WTC11 (cell line): ENCODE measurements around the gene PTPRN2. TPM values are rescaled to one million over a fixed set of nuclear protein-coding genes. Genes with fewer than 3 reads are reported as not detected.

Source experiments
- ATAC-seq: fragments of 200-7000 bp; cut with Tn5 transposase; 2 replicates; pipeline ENCODE4 v1.10.0; 2021; ENCODE audit warnings: mild to moderate bottlenecking, moderate library complexity
- CTCF ChIA-PET: fragments of 300-600 bp; sonication (Branson Sonifier 250); formaldehyde crosslinking; loops from one replicate; lab custom pipeline; 2021; ENCODE audit warnings: antibody characterized with exemption; lab: Charles Lee
- POLR2A ChIA-PET: fragments of 350-600 bp; sonication (Branson Sonifier 250); formaldehyde crosslinking; loops from one replicate; lab custom pipeline; 2021; ENCODE audit warnings: antibody characterized with exemption; lab: Charles Lee
- DNase-seq: peaks from one replicate; pipeline ENCODE4 v3.0.0; 2021; ENCODE audit warnings: low spot score
- H3K27ac Mint-ChIP-seq: 2 replicates; pipeline ENCODE4 v1.8.0; 2021; ENCODE audit warnings: mixed read lengths
- H3K27me3 Mint-ChIP-seq: 2 replicates; pipeline ENCODE4 v1.8.0; 2021; ENCODE audit warnings: low read depth, mild to moderate bottlenecking, moderate library complexity, mixed read lengths
- H3K36me3 Mint-ChIP-seq: 2 replicates; pipeline ENCODE4 v1.8.0; 2021; ENCODE audit warnings: mixed read lengths
- H3K4me1 Mint-ChIP-seq: 2 replicates; pipeline ENCODE4 v1.8.0; 2022; ENCODE audit warnings: mixed read lengths
- H3K4me3 Mint-ChIP-seq: 2 replicates; pipeline ENCODE4 v1.8.0; 2021; ENCODE audit warnings: mild to moderate bottlenecking, moderate library complexity, mixed read lengths
- H3K9me3 Mint-ChIP-seq: 2 replicates; pipeline ENCODE4 v1.8.0; 2021; ENCODE audit warnings: mixed read lengths
- FOXJ3 ChIP-seq: sonication (generic); formaldehyde crosslinking; IDR thresholded peaks from 2 replicates; pipeline ENCODE4 v1.9.0; 2021; ENCODE audit warnings: missing genetic modification reagents, mild to moderate bottlenecking, borderline replicate concordance
- FOXK1 ChIP-seq: sonication (generic); formaldehyde crosslinking; IDR thresholded peaks from 2 replicates; pipeline ENCODE4 v1.8.0; 2022; ENCODE audit warnings: mild to moderate bottlenecking, moderate library complexity, missing genetic modification reagents
- FOXP1 ChIP-seq: sonication (generic); formaldehyde crosslinking; IDR thresholded peaks from 2 replicates; pipeline ENCODE4 v1.8.0; 2022; ENCODE audit warnings: missing genetic modification reagents, mild to moderate bottlenecking, moderate library complexity, borderline replicate concordance
- GTF2I ChIP-seq: fragments of 250-450 bp; sonication (Bioruptor Pico); conservative IDR thresholded peaks from 2 replicates; pipeline ENCODE4 v1.4.0; 2021; ENCODE audit warnings: mild to moderate bottlenecking
- KAT7 ChIP-seq: sonication (generic); formaldehyde crosslinking; IDR thresholded peaks from 2 replicates; pipeline ENCODE4 v1.8.1; 2023; ENCODE audit warnings: missing genetic modification reagents, mild to moderate bottlenecking, borderline replicate concordance
- MYBL2 ChIP-seq: sonication (generic); formaldehyde crosslinking; IDR thresholded peaks from 2 replicates; pipeline ENCODE4 v1.8.1; 2023; ENCODE audit warnings: mild to moderate bottlenecking, moderate library complexity, missing genetic modification reagents
- NFATC4 ChIP-seq: fragments of 250-450 bp; sonication (Bioruptor Pico); IDR thresholded peaks from 2 replicates; pipeline ENCODE4 v1.9.0; 2021; ENCODE audit warnings: mild to moderate bottlenecking
- NR3C1 ChIP-seq: sonication (generic); formaldehyde crosslinking; conservative IDR thresholded peaks from 2 replicates; pipeline ENCODE4 v1.8.1; 2023; ENCODE audit warnings: low read depth, mild to moderate bottlenecking, missing genetic modification reagents
- PREB ChIP-seq: sonication (generic); formaldehyde crosslinking; IDR thresholded peaks from 2 replicates; pipeline ENCODE4 v1.8.1; 2022; ENCODE audit warnings: mild to moderate bottlenecking, missing genetic modification reagents, moderate library complexity, borderline replicate concordance
- PRRX2 ChIP-seq: fragments of 250-450 bp; sonication (Bioruptor Pico); IDR thresholded peaks from 2 replicates; pipeline ENCODE4 v1.8.0; 2021; ENCODE audit warnings: mild to moderate bottlenecking
- SMAD4 ChIP-seq: sonication (generic); formaldehyde crosslinking; IDR thresholded peaks from 2 replicates; pipeline ENCODE4 v1.8.0; 2022; ENCODE audit warnings: mild to moderate bottlenecking, missing genetic modification reagents
- TEAD1 ChIP-seq: sonication (generic); formaldehyde crosslinking; IDR thresholded peaks from 2 replicates; pipeline ENCODE4 v1.8.0; 2022; ENCODE audit warnings: mild to moderate bottlenecking, missing genetic modification reagents
- TEAD4 ChIP-seq: sonication (generic); formaldehyde crosslinking; IDR thresholded peaks from 2 replicates; pipeline ENCODE4 v1.8.0; 2022; ENCODE audit warnings: mild to moderate bottlenecking, missing genetic modification reagents
- TP53 ChIP-seq: sonication (generic); formaldehyde crosslinking; IDR thresholded peaks from 2 replicates; pipeline ENCODE4 v1.8.1; 2023; ENCODE audit warnings: mild to moderate bottlenecking, missing genetic modification reagents
- ZNF121 ChIP-seq: sonication (generic); formaldehyde crosslinking; IDR thresholded peaks from 2 replicates; pipeline ENCODE4 v1.8.0; 2023; ENCODE audit warnings: missing genetic modification reagents
- ZNF138 ChIP-seq: sonication (generic); formaldehyde crosslinking; conservative IDR thresholded peaks from 2 replicates; pipeline ENCODE4 v1.8.1; 2022; ENCODE audit warnings: mild to moderate bottlenecking, moderate library complexity, missing genetic modification reagents
- ZNF219 ChIP-seq: sonication (generic); formaldehyde crosslinking; IDR thresholded peaks from 2 replicates; pipeline ENCODE4 v1.8.0; 2023; ENCODE audit warnings: missing genetic modification reagents, mild to moderate bottlenecking, borderline replicate concordance
- ZNF232 ChIP-seq: sonication (generic); formaldehyde crosslinking; IDR thresholded peaks from 2 replicates; pipeline ENCODE4 v1.8.0; 2022; ENCODE audit warnings: mild to moderate bottlenecking, missing genetic modification reagents
- ZNF263 ChIP-seq: sonication (generic); formaldehyde crosslinking; IDR thresholded peaks from 2 replicates; pipeline ENCODE4 v1.8.1; 2022; ENCODE audit warnings: low read depth, mild to moderate bottlenecking, moderate library complexity, missing genetic modification reagents
- ZNF317 ChIP-seq: sonication (generic); formaldehyde crosslinking; IDR thresholded peaks from 2 replicates; pipeline ENCODE4 v1.8.1; 2023; ENCODE audit warnings: low read depth, mild to moderate bottlenecking, moderate library complexity, missing genetic modification reagents, borderline replicate concordance
- ZNF416 ChIP-seq: fragments of 250-450 bp; sonication (Bioruptor Pico); IDR thresholded peaks from 2 replicates; pipeline ENCODE4 v1.9.0; 2021; ENCODE audit warnings: mild to moderate bottlenecking, inconsistent platforms
- ZNF423 ChIP-seq: fragments of 250-450 bp; sonication (Bioruptor Pico); IDR thresholded peaks from 2 replicates; pipeline ENCODE4 v2.1.2; 2022; ENCODE audit warnings: mild to moderate bottlenecking, moderate library complexity
- ZNF671 ChIP-seq: fragments of 250-450 bp; sonication (Bioruptor Pico); IDR thresholded peaks from 2 replicates; pipeline ENCODE4 v1.8.0; 2021; ENCODE audit warnings: mild to moderate bottlenecking
- total RNA-seq: library from RNA; stranded (reverse); gene quantifications from 3 replicates; pipeline ENCODE4 v1.2.3, GENCODE V29; 2021
- TF ChIP-seq, protein P1 (sequence below): fragments of 250-450 bp; sonication (Bioruptor Pico); IDR thresholded peaks from 2 replicates; pipeline ENCODE4 v1.9.0; 2021; ENCODE audit warnings: mild to moderate bottlenecking, borderline replicate concordance
- TF ChIP-seq, protein P2 (sequence below): fragments of 250-450 bp; sonication (Bioruptor Pico); IDR thresholded peaks from 2 replicates; pipeline ENCODE4 v1.9.0; 2021; ENCODE audit warnings: mild to moderate bottlenecking
- TF ChIP-seq, protein P3 (sequence below): sonication (generic); formaldehyde crosslinking; IDR thresholded peaks from 2 replicates; pipeline ENCODE4 v1.8.1; 2023; ENCODE audit warnings: mild to moderate bottlenecking, missing genetic modification reagents
- TF ChIP-seq, protein P4 (sequence below): sonication (generic); formaldehyde crosslinking; IDR thresholded peaks from 2 replicates; pipeline ENCODE4 v1.8.0; 2022; ENCODE audit warnings: mild to moderate bottlenecking, missing genetic modification reagents

The PTPRN2 gene
- total RNA-seq, 1 experiment from 2014 or later, result 4.7 TPM

DNA sequence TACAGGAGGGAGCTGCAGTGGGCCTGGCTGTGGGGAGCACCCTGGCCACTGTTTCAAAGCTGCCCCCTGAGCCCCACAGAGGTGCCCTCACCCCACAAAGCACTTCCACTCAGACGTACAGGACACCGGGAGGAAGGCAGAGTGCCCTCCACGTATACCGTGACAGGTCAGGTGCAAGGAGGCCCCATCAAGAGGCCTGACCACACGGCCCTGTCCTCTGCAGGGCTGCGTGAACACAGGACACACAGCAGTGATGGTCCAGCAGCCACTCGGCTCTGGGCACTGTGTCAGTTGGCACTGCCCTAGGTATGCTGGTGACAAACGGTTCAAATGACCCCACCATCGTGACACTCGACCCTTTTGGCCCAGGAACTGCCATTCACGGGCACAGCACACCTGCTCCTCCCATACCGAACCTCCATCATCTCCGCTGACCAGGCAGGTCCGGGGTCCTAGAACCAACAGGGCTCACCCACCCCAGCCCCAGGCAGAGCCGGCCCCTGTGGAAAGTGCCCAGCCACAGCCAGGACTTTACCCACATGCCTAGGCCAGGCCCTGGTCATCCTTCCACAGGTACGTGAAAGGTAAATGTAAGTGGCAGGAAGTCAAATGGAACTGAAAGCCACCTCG is 560.9 kb downstream of the PTPRN2 start (continued):
- TF ChIP-seq, protein P1, sequence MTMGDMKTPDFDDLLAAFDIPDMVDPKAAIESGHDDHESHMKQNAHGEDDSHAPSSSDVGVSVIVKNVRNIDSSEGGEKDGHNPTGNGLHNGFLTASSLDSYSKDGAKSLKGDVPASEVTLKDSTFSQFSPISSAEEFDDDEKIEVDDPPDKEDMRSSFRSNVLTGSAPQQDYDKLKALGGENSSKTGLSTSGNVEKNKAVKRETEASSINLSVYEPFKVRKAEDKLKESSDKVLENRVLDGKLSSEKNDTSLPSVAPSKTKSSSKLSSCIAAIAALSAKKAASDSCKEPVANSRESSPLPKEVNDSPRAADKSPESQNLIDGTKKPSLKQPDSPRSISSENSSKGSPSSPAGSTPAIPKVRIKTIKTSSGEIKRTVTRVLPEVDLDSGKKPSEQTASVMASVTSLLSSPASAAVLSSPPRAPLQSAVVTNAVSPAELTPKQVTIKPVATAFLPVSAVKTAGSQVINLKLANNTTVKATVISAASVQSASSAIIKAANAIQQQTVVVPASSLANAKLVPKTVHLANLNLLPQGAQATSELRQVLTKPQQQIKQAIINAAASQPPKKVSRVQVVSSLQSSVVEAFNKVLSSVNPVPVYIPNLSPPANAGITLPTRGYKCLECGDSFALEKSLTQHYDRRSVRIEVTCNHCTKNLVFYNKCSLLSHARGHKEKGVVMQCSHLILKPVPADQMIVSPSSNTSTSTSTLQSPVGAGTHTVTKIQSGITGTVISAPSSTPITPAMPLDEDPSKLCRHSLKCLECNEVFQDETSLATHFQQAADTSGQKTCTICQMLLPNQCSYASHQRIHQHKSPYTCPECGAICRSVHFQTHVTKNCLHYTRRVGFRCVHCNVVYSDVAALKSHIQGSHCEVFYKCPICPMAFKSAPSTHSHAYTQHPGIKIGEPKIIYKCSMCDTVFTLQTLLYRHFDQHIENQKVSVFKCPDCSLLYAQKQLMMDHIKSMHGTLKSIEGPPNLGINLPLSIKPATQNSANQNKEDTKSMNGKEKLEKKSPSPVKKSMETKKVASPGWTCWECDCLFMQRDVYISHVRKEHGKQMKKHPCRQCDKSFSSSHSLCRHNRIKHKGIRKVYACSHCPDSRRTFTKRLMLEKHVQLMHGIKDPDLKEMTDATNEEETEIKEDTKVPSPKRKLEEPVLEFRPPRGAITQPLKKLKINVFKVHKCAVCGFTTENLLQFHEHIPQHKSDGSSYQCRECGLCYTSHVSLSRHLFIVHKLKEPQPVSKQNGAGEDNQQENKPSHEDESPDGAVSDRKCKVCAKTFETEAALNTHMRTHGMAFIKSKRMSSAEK, result no peak
- TF ChIP-seq ZNF423 (CRISPR knock-in tag), result no peak

DNA sequence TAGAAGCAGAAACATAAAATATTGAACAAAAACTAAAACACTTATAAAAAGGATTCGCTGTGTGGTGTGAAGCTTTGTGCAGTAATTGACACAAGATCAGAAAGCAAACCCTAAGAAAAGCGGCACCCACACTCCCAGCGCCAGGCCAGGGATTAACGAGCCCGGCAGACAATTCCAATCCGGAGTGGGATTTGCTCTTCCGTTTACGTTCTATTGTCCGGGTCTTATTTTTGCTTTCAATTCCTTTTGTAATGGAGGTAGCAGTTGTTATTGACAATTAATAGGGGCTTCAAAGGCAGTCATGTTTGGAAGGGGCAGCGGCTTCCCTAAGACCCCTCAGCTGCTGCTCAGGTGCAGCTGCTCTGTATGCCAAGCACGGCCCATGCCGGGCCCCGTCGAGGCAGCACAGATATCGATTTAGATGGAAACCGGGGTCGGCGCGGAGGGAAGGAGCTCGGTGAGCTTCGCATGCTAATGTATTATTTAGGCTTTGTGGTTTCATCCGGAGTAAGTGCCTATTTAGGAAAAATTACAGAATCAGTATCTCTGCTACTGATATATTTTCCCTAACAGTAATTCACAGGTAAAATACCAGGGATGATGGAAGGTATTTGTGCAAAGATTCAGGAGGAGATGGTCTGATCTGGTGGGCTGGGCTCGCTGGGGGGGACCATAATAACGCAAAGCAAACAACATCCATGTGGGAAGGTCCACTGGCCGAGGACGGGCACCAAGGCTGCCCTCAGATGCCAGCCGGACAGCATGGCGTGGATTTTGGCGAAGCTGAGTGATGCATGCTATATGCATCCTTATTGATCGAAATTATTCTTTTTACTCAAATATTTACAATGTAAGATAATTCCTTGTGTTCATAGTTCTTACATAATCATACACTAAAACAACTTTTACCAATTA is 561.7 kb downstream of the PTPRN2 start:
- ChIA-PET CTCF (no interaction called here), POLR2A (no interaction called here)
- DNase-seq (no peak), ATAC-seq (no peak)
- Mint-ChIP-seq H3K4me1 (peaks cover 3% of the 10 kb centered on the region; the same call in 1 of the 2 replicates), H3K9me3 (peaks cover 41% of the 10 kb centered on the region), H3K36me3 (peaks cover 31% of the 10 kb centered on the region)
- no peak for TF ChIP-seq PREB (CRISPR knock-in tag)
- TF ChIP-seq ZNF263 (CRISPR knock-in tag), result no peak
- TF ChIP-seq ZNF138, result no peak
- TF ChIP-seq, protein P2, sequence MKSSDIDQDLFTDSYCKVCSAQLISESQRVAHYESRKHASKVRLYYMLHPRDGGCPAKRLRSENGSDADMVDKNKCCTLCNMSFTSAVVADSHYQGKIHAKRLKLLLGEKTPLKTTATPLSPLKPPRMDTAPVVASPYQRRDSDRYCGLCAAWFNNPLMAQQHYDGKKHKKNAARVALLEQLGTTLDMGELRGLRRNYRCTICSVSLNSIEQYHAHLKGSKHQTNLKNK (CRISPR knock-in tag), result no peak
- TF ChIP-seq ZNF121 (CRISPR knock-in tag), result no peak
- TF ChIP-seq TEAD1 (CRISPR knock-in tag), result no peak
- TF ChIP-seq, all 79 proteins: peak for 0
- no peak overlapping the region for H3K27ac Mint-ChIP-seq
- H3K4me3 Mint-ChIP-seq, result no peak overlapping the region
- H3K27me3 Mint-ChIP-seq, result peaks cover 2% of the 10 kb centered on the region

DNA sequence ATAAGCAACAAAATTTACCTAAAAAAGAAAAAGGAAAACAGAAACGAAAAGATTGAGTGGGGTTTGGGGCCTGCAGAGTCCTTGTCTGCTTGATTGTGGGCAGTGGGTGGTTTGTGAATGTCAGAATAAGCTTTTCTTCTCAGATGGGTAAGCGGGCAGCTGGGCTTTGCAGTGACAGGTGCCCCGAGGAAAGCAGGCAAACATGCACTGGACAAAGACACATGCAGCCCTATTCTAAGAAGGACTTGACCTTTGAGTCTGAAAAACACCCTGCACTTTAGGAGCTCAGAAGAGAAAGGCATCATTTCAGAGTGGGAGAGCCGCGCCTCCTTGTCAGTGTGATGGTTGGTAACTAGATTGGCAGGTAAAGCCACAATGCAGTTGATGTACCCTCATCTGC is 562.7 kb downstream of the PTPRN2 start:
- H3K27me3 Mint-ChIP-seq, result peaks cover 2% of the 10 kb centered on the region
- H3K27ac Mint-ChIP-seq, result no peak overlapping the region

DNA sequence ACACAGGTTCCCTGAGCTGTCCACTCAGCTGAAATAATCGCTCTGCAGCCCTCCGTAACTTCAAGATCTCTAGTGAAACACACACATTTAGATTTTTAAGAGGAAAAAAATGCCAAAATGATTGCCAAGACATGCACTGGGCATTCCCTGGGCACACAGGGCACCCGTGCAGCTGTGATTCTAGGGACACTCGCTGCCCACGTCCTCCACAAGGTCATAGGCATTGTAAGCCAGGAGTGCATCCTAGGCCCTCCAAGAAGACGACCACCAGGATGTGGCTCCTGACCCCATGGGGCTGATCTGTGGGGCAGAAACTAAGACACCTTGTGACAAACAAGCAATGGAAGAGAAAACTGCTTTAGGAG is 563.3 kb downstream of the PTPRN2 start:
- H3K4me1 Mint-ChIP-seq, result peaks cover 4% of the 10 kb centered on the region; the same call in 1 of the 2 replicates
- no peak overlapping the region for H3K27ac Mint-ChIP-seq
- H3K9me3 Mint-ChIP-seq, result peaks cover 35% of the 10 kb centered on the region
- peaks cover 3% of the 10 kb centered on the region for H3K27me3 Mint-ChIP-seq
- DNase-seq (no peak), ATAC-seq (no peak)
- no peak overlapping the region for H3K4me3 Mint-ChIP-seq
- ChIA-PET CTCF (no interaction called here), POLR2A (no interaction called here)
- peaks cover 32% of the 10 kb centered on the region for H3K36me3 Mint-ChIP-seq
- TF ChIP-seq SMAD4 (CRISPR knock-in tag), result no peak
- TF ChIP-seq, protein P3, sequence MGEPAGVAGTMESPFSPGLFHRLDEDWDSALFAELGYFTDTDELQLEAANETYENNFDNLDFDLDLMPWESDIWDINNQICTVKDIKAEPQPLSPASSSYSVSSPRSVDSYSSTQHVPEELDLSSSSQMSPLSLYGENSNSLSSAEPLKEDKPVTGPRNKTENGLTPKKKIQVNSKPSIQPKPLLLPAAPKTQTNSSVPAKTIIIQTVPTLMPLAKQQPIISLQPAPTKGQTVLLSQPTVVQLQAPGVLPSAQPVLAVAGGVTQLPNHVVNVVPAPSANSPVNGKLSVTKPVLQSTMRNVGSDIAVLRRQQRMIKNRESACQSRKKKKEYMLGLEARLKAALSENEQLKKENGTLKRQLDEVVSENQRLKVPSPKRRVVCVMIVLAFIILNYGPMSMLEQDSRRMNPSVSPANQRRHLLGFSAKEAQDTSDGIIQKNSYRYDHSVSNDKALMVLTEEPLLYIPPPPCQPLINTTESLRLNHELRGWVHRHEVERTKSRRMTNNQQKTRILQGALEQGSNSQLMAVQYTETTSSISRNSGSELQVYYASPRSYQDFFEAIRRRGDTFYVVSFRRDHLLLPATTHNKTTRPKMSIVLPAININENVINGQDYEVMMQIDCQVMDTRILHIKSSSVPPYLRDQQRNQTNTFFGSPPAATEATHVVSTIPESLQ (CRISPR knock-in tag), result no peak
- no peak for TF ChIP-seq PRRX2
- TF ChIP-seq ZNF232 (CRISPR knock-in tag), result no peak
- no peak for TF ChIP-seq ZNF263 (CRISPR knock-in tag)
- TF ChIP-seq PREB (CRISPR knock-in tag), result no peak
- TF ChIP-seq, protein P4, sequence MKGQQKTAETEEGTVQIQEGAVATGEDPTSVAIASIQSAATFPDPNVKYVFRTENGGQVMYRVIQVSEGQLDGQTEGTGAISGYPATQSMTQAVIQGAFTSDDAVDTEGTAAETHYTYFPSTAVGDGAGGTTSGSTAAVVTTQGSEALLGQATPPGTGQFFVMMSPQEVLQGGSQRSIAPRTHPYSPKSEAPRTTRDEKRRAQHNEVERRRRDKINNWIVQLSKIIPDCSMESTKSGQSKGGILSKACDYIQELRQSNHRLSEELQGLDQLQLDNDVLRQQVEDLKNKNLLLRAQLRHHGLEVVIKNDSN, result no peak
- TF ChIP-seq TP53, result no peak
- TF ChIP-seq ZNF121 (CRISPR knock-in tag), result no peak
- no peak for TF ChIP-seq KAT7

More for the DNA sequence above, 562.7 kb downstream of the PTPRN2 start:
- ATAC-seq, result no peak
- peaks cover 4% of the 10 kb centered on the region; the same call in 1 of the 2 replicates for H3K4me1 Mint-ChIP-seq
- H3K9me3 Mint-ChIP-seq, result peaks cover 40% of the 10 kb centered on the region
- POLR2A ChIA-PET, result no interaction called here
- peaks cover 34% of the 10 kb centered on the region for H3K36me3 Mint-ChIP-seq
- CTCF ChIA-PET, result no interaction called here
- TF ChIP-seq MYBL2 (CRISPR knock-in tag) (no peak), ZNF416 (CRISPR knock-in tag) (no peak), ZNF317 (CRISPR knock-in tag) (no peak), ZNF671 (CRISPR knock-in tag) (no peak), NFATC4 (no peak), FOXP1 (CRISPR knock-in tag) (no peak), ZNF219 (CRISPR knock-in tag) (no peak), TEAD4 (CRISPR knock-in tag) (no peak), FOXJ3 (CRISPR knock-in tag) (no peak), GTF2I (no peak), NR3C1 (CRISPR knock-in tag) (no peak), FOXK1 (CRISPR knock-in tag) (no peak)
- DNase-seq, result no peak
- H3K4me3 Mint-ChIP-seq, result no peak overlapping the region
